Vagina (tissue), 2 donors: ENCODE data around the gene GTF2IRD1.

Experiments
- CTCF ChIP-seq, 3 experiments: fragments of 450-650 bp in 2 of 3; fragments of 200-600 bp in 1 of 3; sonication (generic) in 1 of 3; IDR thresholded peaks; one replicate each; pipeline ENCODE4 v1.5.1; 2017 to 2019; ENCODE audit warnings: antibody characterized with exemption in 3 of 3, mild to moderate bottlenecking in 2 of 3, moderate library complexity in 2 of 3
- POLR2A ChIP-seq, 2 donors: fragments of 450-650 bp; IDR thresholded peaks; one replicate each; pipeline ENCODE4 v1.6.1; 2017; ENCODE audit warnings: antibody characterized with exemption in 2 of 2, mild to moderate bottlenecking in 2 of 2, moderate library complexity in 2 of 2
- POLR2AphosphoS5 ChIP-seq, 2 donors: sonication (generic); formaldehyde crosslinking; IDR thresholded peaks; one replicate each; pipeline ENCODE4 v1.9.0; 2017; ENCODE audit warnings: antibody characterized with exemption in 2 of 2, mild to moderate bottlenecking in 2 of 2, low read depth in 1 of 2; ENCODE audit not compliant: insufficient read depth in 1 of 2

GRCh38 chr7:74462707-74463100 is 9.0 kb downstream of the GTF2IRD1 start:
- TF ChIP-seq CTCF (IDR thresholded peaks at IDR 0.05) (no peak), POLR2A (IDR thresholded peaks at IDR 0.05) (no peak), POLR2AphosphoS5 (IDR thresholded peaks at IDR 0.05; ENCODE audit: insufficient read depth in 1 of 2, low read depth in 1 of 2) (no peak)
